LNCAP (cell line): ENCODE results near the gene SLC35F4.

Source experiments
- TF ChIP-seq, protein P1 (sequence below): fragments of 450-650 bp; IDR thresholded peaks from 2 replicates; pipeline ENCODE4 v1.5.1; 2017; ENCODE audit warnings: mild to moderate bottlenecking

The SLC35F4 gene

DNA sequence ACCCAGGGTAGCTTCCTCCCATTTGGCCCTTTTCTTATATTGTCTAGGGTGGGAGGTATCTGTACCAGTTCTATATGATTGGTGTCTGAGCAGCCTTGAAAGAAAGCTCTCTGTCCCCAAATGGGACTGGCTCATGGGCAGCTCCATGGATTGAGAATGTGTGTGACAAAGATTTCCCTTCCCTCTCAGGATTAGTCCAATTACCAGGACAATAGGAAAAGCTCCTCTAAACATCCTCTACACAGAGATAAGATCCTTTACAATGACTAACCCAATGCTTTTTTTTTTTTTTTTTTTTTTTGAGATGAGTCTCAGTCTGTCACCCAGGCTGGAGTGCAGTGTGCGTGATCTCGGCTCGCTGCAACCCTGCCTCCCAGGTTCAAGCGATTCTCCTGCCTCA lies 112.1 kb downstream of the SLC35F4 start:
- TF ChIP-seq, protein P1, sequence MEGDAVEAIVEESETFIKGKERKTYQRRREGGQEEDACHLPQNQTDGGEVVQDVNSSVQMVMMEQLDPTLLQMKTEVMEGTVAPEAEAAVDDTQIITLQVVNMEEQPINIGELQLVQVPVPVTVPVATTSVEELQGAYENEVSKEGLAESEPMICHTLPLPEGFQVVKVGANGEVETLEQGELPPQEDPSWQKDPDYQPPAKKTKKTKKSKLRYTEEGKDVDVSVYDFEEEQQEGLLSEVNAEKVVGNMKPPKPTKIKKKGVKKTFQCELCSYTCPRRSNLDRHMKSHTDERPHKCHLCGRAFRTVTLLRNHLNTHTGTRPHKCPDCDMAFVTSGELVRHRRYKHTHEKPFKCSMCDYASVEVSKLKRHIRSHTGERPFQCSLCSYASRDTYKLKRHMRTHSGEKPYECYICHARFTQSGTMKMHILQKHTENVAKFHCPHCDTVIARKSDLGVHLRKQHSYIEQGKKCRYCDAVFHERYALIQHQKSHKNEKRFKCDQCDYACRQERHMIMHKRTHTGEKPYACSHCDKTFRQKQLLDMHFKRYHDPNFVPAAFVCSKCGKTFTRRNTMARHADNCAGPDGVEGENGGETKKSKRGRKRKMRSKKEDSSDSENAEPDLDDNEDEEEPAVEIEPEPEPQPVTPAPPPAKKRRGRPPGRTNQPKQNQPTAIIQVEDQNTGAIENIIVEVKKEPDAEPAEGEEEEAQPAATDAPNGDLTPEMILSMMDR = no peak

DNA sequence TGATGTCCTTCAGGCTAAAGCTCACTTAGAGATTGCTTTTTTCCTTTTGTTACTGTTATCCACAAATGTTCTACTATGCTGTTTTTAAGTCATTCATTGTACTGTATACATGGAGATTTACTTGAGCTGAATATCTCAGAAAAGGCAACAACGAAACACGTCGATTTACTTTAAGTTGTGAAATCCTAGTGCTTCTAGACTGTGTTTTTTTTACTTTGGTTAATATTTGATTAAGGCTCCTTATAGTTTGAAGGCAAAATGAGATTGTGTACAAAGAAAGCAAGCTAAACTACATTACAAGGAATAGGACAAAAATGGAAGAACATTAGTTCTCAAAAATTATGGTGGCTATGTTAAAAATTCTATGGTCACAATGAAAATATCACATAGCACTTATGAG lies 114.5 kb downstream of the SLC35F4 start:
- TF ChIP-seq, protein P1 = no peak

DNA sequence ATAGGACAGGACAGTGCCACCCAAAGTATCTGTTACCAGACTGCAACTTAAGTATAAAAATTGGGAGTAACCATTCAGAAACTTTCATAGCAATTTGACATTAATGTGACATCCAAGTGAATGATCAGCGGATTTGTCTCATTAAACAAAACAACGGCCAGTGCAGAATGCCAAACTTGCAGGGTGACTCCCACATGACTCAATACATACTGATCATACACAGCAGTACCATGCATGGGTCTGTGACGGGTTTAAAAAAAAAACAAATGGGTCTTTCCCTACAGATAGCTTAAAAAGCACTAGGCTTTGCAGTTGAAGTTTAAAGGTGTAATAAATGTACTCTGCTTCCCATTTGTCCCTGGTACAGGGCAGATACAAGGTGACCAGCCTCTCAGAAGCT lies 116.6 kb downstream of the SLC35F4 start:
- TF ChIP-seq, protein P1 = no peak

- TF ChIP-seq, protein P1 = no peak
Observed at GRCh38 chr14:57748279-57748678, 117.6 kb downstream of the SLC35F4 start.

DNA sequence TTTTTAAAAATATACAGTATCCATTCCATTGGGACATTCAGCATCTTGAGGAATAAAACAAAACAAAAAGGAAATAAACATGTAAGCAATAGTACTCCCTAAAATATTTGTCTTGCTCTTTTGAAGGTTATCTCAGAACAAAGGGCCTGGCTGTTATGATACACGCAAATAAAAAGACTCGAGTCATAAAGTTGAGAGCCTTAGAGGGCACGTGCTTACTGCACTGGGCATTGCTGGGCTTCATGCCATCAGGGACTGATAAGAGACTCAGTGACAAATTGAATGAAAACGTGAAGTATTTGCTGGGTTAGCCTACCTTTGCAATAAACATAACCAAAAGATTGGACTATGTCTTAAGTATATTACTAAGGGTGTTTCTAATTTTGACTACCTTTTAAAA lies 118.9 kb downstream of the SLC35F4 start:
- TF ChIP-seq, protein P1 = no peak

- TF ChIP-seq, protein P1 = no peak
Observed at GRCh38 chr14:57746563-57746962, 119.3 kb downstream of the SLC35F4 start.

DNA sequence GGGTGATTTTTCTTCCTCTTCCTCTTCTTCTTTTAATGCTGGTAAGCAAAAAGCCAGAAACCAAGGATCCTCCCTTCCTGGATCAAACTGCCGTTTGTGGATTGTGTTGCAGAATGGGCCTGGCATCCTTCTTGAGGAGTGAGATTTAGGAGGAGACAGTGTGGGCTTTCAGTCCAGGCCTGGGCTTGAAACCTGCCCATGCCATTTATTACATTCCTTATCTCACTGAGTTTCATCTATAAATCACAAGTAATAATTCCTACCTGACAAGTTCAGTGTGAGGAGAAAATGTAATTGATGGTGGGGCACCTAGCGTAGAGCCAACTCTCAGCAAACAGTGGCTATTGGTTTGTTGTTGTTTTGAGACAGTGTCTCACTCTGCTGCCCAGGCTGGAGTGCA lies 126.4 kb downstream of the SLC35F4 start:
- TF ChIP-seq, protein P1 = no peak

GRCh38 chr14:57737598-57737997 lies 128.3 kb downstream of the SLC35F4 start:
- TF ChIP-seq, protein P1 = no peak
